Brain microvascular endothelial cell (primary cell): ENCODE measurements around the gene VSIG10L2.

Experiments used
- DNase-seq: peaks from one replicate; pipeline ENCODE4 v3.0.0-alpha.2; 2020
- H3K27ac ChIP-seq: fragments of 250-450 bp; sonication (Bioruptor Pico); 2 replicates; pipeline ENCODE4 v1.5.1; 2020; ENCODE audit warnings: mild to moderate bottlenecking, moderate library complexity
- H3K27me3 ChIP-seq: fragments of 250-450 bp; sonication (Bioruptor Pico); replicated peaks from 2 replicates; pipeline ENCODE4 v1.5.1; 2020; ENCODE audit warnings: mild to moderate bottlenecking
- H3K36me3 ChIP-seq: fragments of 250-450 bp; sonication (Bioruptor Pico); replicated peaks from 2 replicates; pipeline ENCODE4 v1.5.1; 2020; ENCODE audit warnings: mild to moderate bottlenecking
- H3K4me3 ChIP-seq: 2 replicates; pipeline ENCODE4 v1.5.1; 2011; ENCODE audit warnings: low read depth, mild to moderate bottlenecking, control low read depth, low read length, moderate library complexity
- in situ Hi-C: cut with HindIII; loops from 2 replicates; pipeline ENCODE4 v1.10.0; 2017; ENCODE audit warnings: low sequenced_read_pairs, low pct_ligation_motif_present
- TF ChIP-seq, protein P1 (sequence below): IDR thresholded peaks from 2 replicates; pipeline ENCODE4 v1.5.1; 2011; ENCODE audit warnings: low read depth, mild to moderate bottlenecking, moderate library complexity, low read length, control low read depth, inconsistent platforms; ENCODE audit errors: missing control alignments

VSIG10L2 gene

GRCh38 chr11:125938418-125938817 lies 7.4 kb upstream of the VSIG10L2 start:
- no peak overlapping the region for H3K4me3 ChIP-seq
- DNase-seq = no peak
- TF ChIP-seq, protein P1, sequence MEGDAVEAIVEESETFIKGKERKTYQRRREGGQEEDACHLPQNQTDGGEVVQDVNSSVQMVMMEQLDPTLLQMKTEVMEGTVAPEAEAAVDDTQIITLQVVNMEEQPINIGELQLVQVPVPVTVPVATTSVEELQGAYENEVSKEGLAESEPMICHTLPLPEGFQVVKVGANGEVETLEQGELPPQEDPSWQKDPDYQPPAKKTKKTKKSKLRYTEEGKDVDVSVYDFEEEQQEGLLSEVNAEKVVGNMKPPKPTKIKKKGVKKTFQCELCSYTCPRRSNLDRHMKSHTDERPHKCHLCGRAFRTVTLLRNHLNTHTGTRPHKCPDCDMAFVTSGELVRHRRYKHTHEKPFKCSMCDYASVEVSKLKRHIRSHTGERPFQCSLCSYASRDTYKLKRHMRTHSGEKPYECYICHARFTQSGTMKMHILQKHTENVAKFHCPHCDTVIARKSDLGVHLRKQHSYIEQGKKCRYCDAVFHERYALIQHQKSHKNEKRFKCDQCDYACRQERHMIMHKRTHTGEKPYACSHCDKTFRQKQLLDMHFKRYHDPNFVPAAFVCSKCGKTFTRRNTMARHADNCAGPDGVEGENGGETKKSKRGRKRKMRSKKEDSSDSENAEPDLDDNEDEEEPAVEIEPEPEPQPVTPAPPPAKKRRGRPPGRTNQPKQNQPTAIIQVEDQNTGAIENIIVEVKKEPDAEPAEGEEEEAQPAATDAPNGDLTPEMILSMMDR = no peak
- H3K36me3 ChIP-seq = no peaks in the 10 kb centered on the region
- H3K27ac ChIP-seq = no peak overlapping the region
- in situ Hi-C loops = loop anchor here (25.0 kb wide), 1 partner anchor 249 kb away; no protein-coding TSS in a partner anchor
- no peaks in the 10 kb centered on the region for H3K27me3 ChIP-seq

- no peak for DNase-seq
- no peaks in the 10 kb centered on the region for H3K27me3 ChIP-seq
- H3K36me3 ChIP-seq = no peaks in the 10 kb centered on the region
- H3K4me3 ChIP-seq = no peak overlapping the region
- no peak overlapping the region for H3K27ac ChIP-seq
- in situ Hi-C loops = loop anchor here (25.0 kb wide), 1 partner anchor 248 kb away; no protein-coding TSS in a partner anchor
- TF ChIP-seq, protein P1 = no peak
Measured at GRCh38 chr11:125939081-125939521, 6.7 kb upstream of the VSIG10L2 start.

- in situ Hi-C loops = loop anchor here (25.0 kb wide), 1 partner anchor 247 kb away; no protein-coding TSS in a partner anchor
- TF ChIP-seq, protein P1 = no peak
- Histone ChIP-seq H3K27ac (no peak overlapping the region), H3K27me3 (no peaks in the 10 kb centered on the region), H3K4me3 (no peak overlapping the region), H3K36me3 (no peaks in the 10 kb centered on the region)
- DNase-seq = no peak
Measured at GRCh38 chr11:125940145-125940544, 5.7 kb upstream of the VSIG10L2 start.

GRCh38 chr11:125941267-125941618 lies 4.6 kb upstream of the VSIG10L2 start:
- H3K4me3 ChIP-seq = no peak overlapping the region
- H3K27ac ChIP-seq = no peak overlapping the region
- DNase-seq = no peak
- H3K36me3 ChIP-seq = no peaks in the 10 kb centered on the region
- TF ChIP-seq, protein P1 = no peak
- in situ Hi-C loops = loop anchor here (25.0 kb wide), 1 partner anchor 246 kb away; no protein-coding TSS in a partner anchor
- H3K27me3 ChIP-seq = no peaks in the 10 kb centered on the region

DNA sequence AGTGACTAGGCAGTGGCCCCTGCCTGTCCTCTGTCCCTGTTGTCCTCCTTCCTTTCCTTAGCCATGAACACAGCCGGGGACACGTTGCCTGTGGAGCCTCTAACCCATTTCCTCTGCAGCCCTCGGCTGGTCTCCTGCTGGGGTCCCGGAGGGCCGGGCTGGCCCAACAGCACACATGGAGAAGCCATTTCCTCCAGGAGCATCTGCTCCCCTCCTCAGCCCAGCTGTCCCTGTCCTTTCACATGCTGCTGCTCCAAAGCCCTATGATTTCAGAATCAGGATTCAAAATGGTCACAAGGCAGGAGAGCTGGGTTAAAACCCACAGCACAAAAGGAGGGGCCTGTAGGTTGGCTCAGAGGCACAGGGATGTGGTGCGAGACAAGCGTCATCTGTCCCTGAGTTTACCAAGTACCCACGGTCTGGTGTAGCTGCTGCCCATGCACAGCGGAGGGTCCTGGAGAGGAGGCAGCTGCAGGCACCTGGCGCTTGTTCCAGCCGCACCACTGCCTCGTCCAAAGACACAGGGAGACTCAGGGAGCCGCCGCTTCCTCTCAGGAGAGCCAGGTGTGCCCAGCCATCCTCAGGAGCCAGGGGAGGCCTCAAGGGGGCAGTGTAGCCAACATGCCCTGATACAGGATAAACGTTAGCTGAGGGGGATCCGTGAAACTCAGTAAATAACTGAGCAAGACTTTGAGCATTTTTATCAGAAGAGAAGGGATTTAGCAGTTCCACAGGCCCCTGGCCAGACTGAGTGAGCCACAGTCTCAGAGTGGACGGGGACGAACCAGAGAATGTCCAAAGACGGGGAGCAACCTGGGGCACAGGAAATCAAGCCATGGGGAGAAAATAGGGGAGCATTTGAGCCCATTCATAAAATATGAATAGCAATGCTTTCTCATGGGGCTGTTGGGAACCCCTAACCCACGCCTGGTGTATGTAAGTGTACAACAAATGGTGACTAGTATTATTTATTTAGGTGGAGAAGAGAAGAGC lies 3.9 kb upstream of the VSIG10L2 start:
- TF ChIP-seq, protein P1 = peak; percentile 90
- in situ Hi-C loops = loop anchor here (25.0 kb wide), 1 partner anchor 245 kb away; no protein-coding TSS in a partner anchor
- no peak for DNase-seq
- Histone ChIP-seq H3K27ac (no peak overlapping the region), H3K36me3 (no peaks in the 10 kb centered on the region), H3K27me3 (no peaks in the 10 kb centered on the region), H3K4me3 (no peak overlapping the region)
